Activated CD4-positive, alpha-beta T cell treated with anti-CD3 and anti-CD28 coated beads for 24 hours (primary cell): ENCODE measurements around the gene GON4L.
"Not testable (repeated sequence)": the region's sequence is repeated elsewhere in the genome, so short reads cannot be mapped to it uniquely, and the experiment has no call there.

ENCODE experiments used
- DNase-seq, 2 donors: peaks; one replicate each; pipeline ENCODE4 v3.0.0-alpha.2; 2020; ENCODE audit warnings: low read depth in 2 of 2

Gene GON4L

GRCh38 chr1:155856975-155857930 lies at the start of gene GON4L:
Gene GON4L, minus strand, starts transcription at chr1:155857214. Its CDS starts 3,434 bp downstream, at chr1:155853780.
- DNase-seq = peak; percentile 81

GRCh38 chr1:155904261-155904660 lies 47.2 kb upstream of the GON4L start:
- no peak for DNase-seq

GRCh38 chr1:155900161-155900560 lies 43.1 kb upstream of the GON4L start:
- DNase-seq = no peak

- no peak for DNase-seq
Measured at GRCh38 chr1:155899683-155900082, 42.7 kb upstream of the GON4L start.

GRCh38 chr1:155898888-155899287 lies 41.9 kb upstream of the GON4L start:
- DNase-seq = no peak

GRCh38 chr1:155897746-155898145 lies 40.7 kb upstream of the GON4L start:
- DNase-seq = no peak

GRCh38 chr1:155896476-155896875 lies 39.5 kb upstream of the GON4L start:
- DNase-seq = not testable (repeated sequence)

GRCh38 chr1:155895617-155896016 lies 38.6 kb upstream of the GON4L start:
- DNase-seq = not testable (repeated sequence)

GRCh38 chr1:155893389-155894142 lies 36.6 kb upstream of the GON4L start:
- no peak for DNase-seq

- DNase-seq = no peak
Measured at GRCh38 chr1:155892796-155893195, 35.8 kb upstream of the GON4L start.

GRCh38 chr1:155890251-155890650 lies 33.2 kb upstream of the GON4L start:
- no peak for DNase-seq

GRCh38 chr1:155889566-155889965 lies 32.6 kb upstream of the GON4L start:
- no peak for DNase-seq

- DNase-seq = no peak
Measured at GRCh38 chr1:155888481-155888880, 31.5 kb upstream of the GON4L start.

- no peak for DNase-seq
Measured at GRCh38 chr1:155884982-155885381, 28.0 kb upstream of the GON4L start.

GRCh38 chr1:155884031-155884960 lies 27.3 kb upstream of the GON4L start:
- DNase-seq = no peak

GRCh38 chr1:155882766-155883165 lies 25.8 kb upstream of the GON4L start:
- no peak for DNase-seq

GRCh38 chr1:155882235-155882634 lies 25.2 kb upstream of the GON4L start:
- DNase-seq = no peak

GRCh38 chr1:155880950-155881349 lies 23.9 kb upstream of the GON4L start:
- DNase-seq = no peak

- DNase-seq = no peak
Measured at GRCh38 chr1:155880251-155880650, 23.2 kb upstream of the GON4L start.

GRCh38 chr1:155877945-155878344 lies 20.9 kb upstream of the GON4L start:
- no peak for DNase-seq

GRCh38 chr1:155873860-155874259 lies 16.8 kb upstream of the GON4L start:
- no peak for DNase-seq

GRCh38 chr1:155872527-155872926 lies 15.5 kb upstream of the GON4L start:
- DNase-seq = no peak
